IMR-90 (cell line): ENCODE data around the gene BRSK1. TPM values are rescaled to one million over a fixed set of nuclear protein-coding genes. Genes with fewer than 3 reads are reported as not detected.

Source experiments
- ATAC-seq: fragments of 200-7000 bp; cut with Tn5 transposase; 2 replicates; pipeline ENCODE4 v1.9.1; 2020; ENCODE audit warnings: low read depth, mild to moderate bottlenecking, moderate library complexity
- BruUV-seq: library from RNA; stranded (reverse); fragments of 400-500 nt; replicated peaks from 2 replicates; lab custom pipeline; 2021; lab: Mats Ljungman, UMichigan
- CTCF ChIA-PET: fragments of 300-600 bp; formaldehyde crosslinking; extraction: SDS; loops from one replicate; lab custom pipeline; 2021; ENCODE audit warnings: antibody characterized with exemption; lab: Yijun Ruan, JAX
- POLR2A ChIA-PET: fragments of 300-600 bp; sonication (Branson Sonifier 250); formaldehyde crosslinking; loops from one replicate; lab custom pipeline; 2022; ENCODE audit warnings: antibody characterized with exemption; ENCODE audit not compliant: unreplicated experiment; lab: Charles Lee
- DNase-seq: peaks from one replicate; pipeline ENCODE4 v3.0.0; 2013
- H2AFZ ChIP-seq: replicated peaks from 2 replicates; pipeline ENCODE3; 2013; ENCODE audit warnings: low read length, mild to moderate bottlenecking; ENCODE audit not compliant: poor library complexity
- H2AK5ac ChIP-seq: 2 replicates; pipeline ENCODE4 v1.6.1; 2013; ENCODE audit warnings: low read depth, low read length, inconsistent platforms
- H2AK9ac ChIP-seq: replicated peaks from 2 replicates; pipeline ENCODE3; 2013; ENCODE audit warnings: mild to moderate bottlenecking, low read depth, low read length, moderate library complexity; ENCODE audit not compliant: poor library complexity
- H2BK120ac ChIP-seq: 2 replicates; pipeline ENCODE4 v1.6.1; 2013; ENCODE audit warnings: low read depth, low read length, inconsistent platforms
- H2BK15ac ChIP-seq: 3 replicates; pipeline ENCODE4 v1.6.1; 2013; ENCODE audit warnings: low read depth, low read length, inconsistent platforms
- H2BK20ac ChIP-seq: 2 replicates; pipeline ENCODE4 v1.6.1; 2013; ENCODE audit warnings: low read depth, mild to moderate bottlenecking, inconsistent platforms, low read length, moderate library complexity
- H2BK5ac ChIP-seq: 2 replicates; pipeline ENCODE4 v1.6.1; 2013; ENCODE audit warnings: mild to moderate bottlenecking, low read depth, low read length, inconsistent platforms; ENCODE audit not compliant: poor library complexity, severe bottlenecking
- H3K14ac ChIP-seq: replicated peaks from 2 replicates; pipeline ENCODE4 v1.6.1; 2013; ENCODE audit warnings: low read depth, low read length, inconsistent platforms
- H3K18ac ChIP-seq: 2 replicates; pipeline ENCODE4 v1.6.1; 2013; ENCODE audit warnings: low read depth, low read length, control low read depth
- H3K23ac ChIP-seq: 2 replicates; pipeline ENCODE4 v1.6.1; 2013; ENCODE audit warnings: low read depth, low read length, inconsistent platforms
- H3K27ac ChIP-seq: 2 replicates; pipeline ENCODE4 v1.5.1; 2013; ENCODE audit warnings: mild to moderate bottlenecking, control low read depth, low read length; ENCODE audit not compliant: insufficient read depth
- H3K27me3 ChIP-seq: 2 replicates; pipeline ENCODE4 v1.6.1; 2013; ENCODE audit warnings: low read length; ENCODE audit not compliant: control insufficient read depth, insufficient read depth
- H3K36me3 ChIP-seq: 2 replicates; pipeline ENCODE4 v1.6.1; 2013; ENCODE audit warnings: low read length, mixed read lengths; ENCODE audit not compliant: control insufficient read depth, insufficient read depth
- H3K4ac ChIP-seq: 2 replicates; pipeline ENCODE4 v1.6.1; 2013; ENCODE audit warnings: low read depth, low read length, inconsistent platforms
- H3K4me1 ChIP-seq: 2 replicates; pipeline ENCODE4 v1.6.1; 2013; ENCODE audit warnings: low read length, mixed read lengths; ENCODE audit not compliant: control insufficient read depth, insufficient read depth
- H3K4me2 ChIP-seq: 2 replicates; pipeline ENCODE4 v1.6.1; 2013; ENCODE audit warnings: low read depth, mild to moderate bottlenecking, control low read depth, low read length, moderate library complexity
- H3K4me3 ChIP-seq: 2 replicates; pipeline ENCODE4 v1.5.1; 2013; ENCODE audit warnings: low read depth, mild to moderate bottlenecking, control low read depth, low read length, moderate library complexity; ENCODE audit not compliant: insufficient read depth
- H3K56ac ChIP-seq: 2 replicates; pipeline ENCODE4 v1.6.1; 2013; ENCODE audit warnings: low read length, inconsistent platforms; ENCODE audit not compliant: insufficient read depth; ENCODE audit errors: extremely low read depth
- H3K79me1 ChIP-seq, 2 experiments: 2 replicates each; pipeline ENCODE4 v1.6.1; 2013; ENCODE audit warnings: low read length in 2 of 2, inconsistent platforms in 1 of 2, low read depth in 1 of 2
- H3K9ac ChIP-seq: 2 replicates; pipeline ENCODE4 v1.6.1; 2013; ENCODE audit warnings: low read depth, low read length, control low read depth
- H3K9me1 ChIP-seq: 2 replicates; pipeline ENCODE4 v1.6.1; 2013; ENCODE audit warnings: low read length, inconsistent platforms; ENCODE audit not compliant: insufficient read depth
- H3K9me3 ChIP-seq: 2 replicates; pipeline ENCODE4 v1.6.1; 2013; ENCODE audit warnings: low read length; ENCODE audit not compliant: control insufficient read depth, insufficient read depth
- H4K20me1 ChIP-seq: 2 replicates; pipeline ENCODE4 v1.6.1; 2013; ENCODE audit warnings: low read length, inconsistent platforms; ENCODE audit not compliant: insufficient read depth
- H4K5ac ChIP-seq: 2 replicates; pipeline ENCODE4 v1.6.1; 2013; ENCODE audit warnings: mild to moderate bottlenecking, low read depth, low read length, control low read depth
- H4K8ac ChIP-seq, 2 experiments: 2 replicates each; pipeline ENCODE4 v1.6.1; 2013; ENCODE audit warnings: low read depth in 2 of 2, low read length in 2 of 2, control low read depth in 1 of 2, inconsistent platforms in 1 of 2
- H4K91ac ChIP-seq: 2 replicates; pipeline ENCODE4 v1.6.1; 2013; ENCODE audit warnings: low read depth, low read length, inconsistent platforms; ENCODE audit not compliant: insufficient read depth
- CHD1 ChIP-seq: IDR thresholded peaks from 2 replicates; pipeline ENCODE4 v1.6.1; 2012; ENCODE audit warnings: low read depth, low read length, improper control_type of control experiment
- MAFK ChIP-seq: IDR thresholded peaks from 2 replicates; pipeline ENCODE4 v1.6.1; 2012; ENCODE audit warnings: low read depth, low read length, improper control_type of control experiment
- MXI1 ChIP-seq: IDR thresholded peaks from 2 replicates; pipeline ENCODE4 v1.6.1; 2012; ENCODE audit warnings: low read depth, mild to moderate bottlenecking, low read length, moderate library complexity, borderline replicate concordance
- NFE2L2 ChIP-seq: fragments of 150-350 bp; IDR thresholded peaks from 2 replicates; pipeline ENCODE4 v1.6.1; 2016; ENCODE audit warnings: low read depth, mild to moderate bottlenecking, low read length
- RAD21 ChIP-seq: IDR thresholded peaks from 2 replicates; pipeline ENCODE4 v1.6.1; 2012; ENCODE audit warnings: low read length, improper control_type of control experiment
- WGBS, 2 experiments: methylation state at CpG; one replicate each; pipeline versions ENCODE4 v1.1.5 to v1.1.7; 2013; ENCODE audit warnings: missing lambda C conversion rate in 2 of 2; ENCODE audit not compliant: insufficient read length in 1 of 2; ENCODE audit errors: extremely low coverage in 2 of 2; 5-methylcytosine and 5-hydroxymethylcytosine counted together
- dilution Hi-C: fragments of 300-500 bp; cut with HindIII; formaldehyde crosslinking; loops from one replicate; pipeline ENCODE4 v1.14.3; 2018; ENCODE audit warnings: low sequenced_read_pairs; ENCODE audit not compliant: unreplicated experiment
- in situ Hi-C: fragments of 300-500 bp; cut with MboI; formaldehyde crosslinking; loops from 3 replicates; pipeline ENCODE4 v1.14.3; 2019; ENCODE audit warnings: low sequenced_read_pairs, inconsistent platforms, mixed read lengths
- intact Hi-C: fragments of 100-400 bp; cut with micrococcal nuclease; formaldehyde crosslinking; loops from 2 replicates; pipeline ENCODE4 v1.10.0; 2022
- polyA plus RNA-seq, 3 experiments: library from polyadenylated mRNA; depleted of rRNA; stranded (reverse); fragments of >200 nt; gene quantifications; 2 replicates each; pipeline ENCODE4 v1.2.3, GENCODE V29; 2012; ENCODE audit warnings: low replicate concordance in 1 of 3
- total RNA-seq: library from RNA; depleted of rRNA; stranded (reverse); fragments of >200 nt; gene quantifications from 2 replicates; pipeline ENCODE4 v1.2.3, GENCODE V29; 2012

BRSK1 gene
- total and polyA plus RNA-seq, 2 of the 4 experiments (the other 2 are of a cell fraction) = 2.5 to 22.3 TPM

DNA sequence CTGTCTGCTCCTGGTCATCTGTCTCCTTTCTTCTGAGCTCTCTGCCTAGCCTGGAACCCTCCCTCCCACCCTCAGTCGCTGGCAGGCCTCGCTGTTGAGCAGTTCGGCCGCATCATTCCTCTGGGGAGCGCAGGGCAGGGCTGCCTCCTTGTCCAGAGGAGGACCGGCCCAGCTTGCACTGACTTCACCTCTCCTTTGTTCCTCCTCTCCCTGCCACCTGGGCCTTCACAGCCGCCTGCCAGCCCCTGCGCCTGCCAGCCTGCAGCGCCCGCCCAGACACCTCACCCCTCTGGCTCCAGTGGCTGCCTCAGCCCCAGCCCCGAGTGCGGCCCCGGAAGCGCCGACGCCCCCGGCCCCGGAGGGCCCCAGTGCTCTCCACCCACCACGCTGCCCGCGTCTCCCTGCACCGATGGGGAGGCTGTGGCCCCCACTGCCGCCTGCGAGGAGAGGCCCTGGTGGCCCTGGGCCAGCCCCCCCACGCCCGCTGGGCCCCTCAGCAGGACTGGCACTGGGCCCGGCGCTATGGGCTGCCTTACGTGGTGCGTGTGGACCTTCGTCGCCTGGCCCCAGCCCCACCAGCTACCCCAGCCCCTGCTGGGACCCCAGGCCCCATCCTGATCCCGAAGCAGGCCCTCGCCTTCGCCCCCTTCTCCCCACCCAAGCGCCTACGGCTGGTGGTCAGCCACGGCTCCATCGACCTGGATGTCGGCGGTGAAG lies 63.1 kb downstream of the BRSK1 start:
- DNase-seq (no peak), ATAC-seq (no peak)
- no peak for TF ChIP-seq CHD1
- TF ChIP-seq NFE2L2 = no peak
- TF ChIP-seq MXI1 = no peak
- TF ChIP-seq MAFK = no peak
- no peak for TF ChIP-seq RAD21
- no peak overlapping the region for H3K56ac ChIP-seq
- H3K14ac ChIP-seq = no peak overlapping the region
- no peak overlapping the region for H2BK120ac ChIP-seq
- no peak overlapping the region for H3K4ac ChIP-seq
- peaks cover 0 to under 1% of the 10 kb centered on the region in 2 experiments; a peak in 2 of 4 replicates for H3K79me1 ChIP-seq
- ChIA-PET CTCF (interaction anchor here (0.5 kb wide), 1 partner anchor 8 kb away, joined by 5 read pairs; no protein-coding TSS in a partner anchor), POLR2A (no interaction called here)
- no peak overlapping the region for H2BK5ac ChIP-seq
- no peaks in the 10 kb centered on the region for H3K9me3 ChIP-seq
- no peak overlapping the region for H3K9ac ChIP-seq
- H3K4me2 ChIP-seq = no peak overlapping the region
- no peak overlapping the region for H2AFZ ChIP-seq
- no peak overlapping the region for H3K23ac ChIP-seq
- no peak overlapping the region for H3K18ac ChIP-seq
- H3K9me1 ChIP-seq = no peaks in the 10 kb centered on the region
- peaks cover 18% of the 10 kb centered on the region; the same call in 1 of the 2 replicates for H3K36me3 ChIP-seq
- H4K5ac ChIP-seq = no peak overlapping the region
- no TSS peak for BruUV-seq
- dilution Hi-C loops = no loop called here
- H3K4me3 ChIP-seq = no peak overlapping the region
- H3K27ac ChIP-seq = no peak overlapping the region
- H4K20me1 ChIP-seq = no peaks in the 10 kb centered on the region; the same call in 1 of the 2 replicates
- H4K91ac ChIP-seq = no peak overlapping the region
- WGBS, 2 experiments = 80% methylated on average over 25 of the region's 41 CpGs; no CpG with 5 or more reads in 1 of the 2 experiments
- no peak overlapping the region for H2BK15ac ChIP-seq
- no peak overlapping the region for H2AK5ac ChIP-seq
- no peak overlapping the region for H2BK20ac ChIP-seq
- H2AK9ac ChIP-seq = no peak overlapping the region
- intact Hi-C loops = no loop called here
- peaks cover 4% of the 10 kb centered on the region for H3K27me3 ChIP-seq
- in situ Hi-C loops = no loop called here
- peaks cover 3% of the 10 kb centered on the region; the same call in 1 of the 2 replicates for H3K4me1 ChIP-seq
- no peak overlapping the region for H4K8ac ChIP-seq
